Large intestine (tissue), 3 donors: ENCODE measurements around the gene ADARB1. TPM values are rescaled to one million over a fixed set of nuclear protein-coding genes. Genes with fewer than 3 reads are reported as not detected.

Experiments used
- DNase-seq, 2 donors: peaks; one replicate each; pipeline versions ENCODE4 v3.0.0 to v3.0.0-alpha.2; 2013
- H3K27ac ChIP-seq: one replicate; pipeline ENCODE4 v1.5.1; 2013; ENCODE audit warnings: low read length
- H3K27me3 ChIP-seq: 2 replicates; pipeline ENCODE4 v1.6.1; 2013; ENCODE audit warnings: low read length; ENCODE audit not compliant: control insufficient read depth, insufficient read depth
- H3K36me3 ChIP-seq: 2 replicates; pipeline ENCODE4 v1.6.1; 2013; ENCODE audit warnings: low read length; ENCODE audit not compliant: control insufficient read depth, insufficient read depth
- H3K4me1 ChIP-seq: one replicate; pipeline ENCODE4 v1.6.1; 2013; ENCODE audit warnings: low read length; ENCODE audit not compliant: control insufficient read depth, insufficient read depth
- H3K4me3 ChIP-seq: one replicate; pipeline ENCODE4 v1.5.1; 2013; ENCODE audit warnings: low read length
- H3K9me3 ChIP-seq: one replicate; pipeline ENCODE4 v1.6.1; 2013; ENCODE audit warnings: mild to moderate bottlenecking, low read depth, low read length, moderate library complexity; ENCODE audit not compliant: control insufficient read depth
- WGBS: methylation state at CpG from one replicate; pipeline ENCODE4 v1.1.5; 2013; ENCODE audit warnings: low lambda C conversion rate; ENCODE audit not compliant: insufficient coverage; 5-methylcytosine and 5-hydroxymethylcytosine counted together
- polyA plus RNA-seq: library from polyadenylated mRNA; unstranded; fragments of 120-200 nt; gene quantifications from one replicate; pipeline ENCODE4 v1.2.1, GENCODE V29; 2013

ADARB1 gene
- polyA plus RNA-seq, 1 donor = 12.1 TPM

GRCh38 chr21:45202344-45202743 is 128.0 kb downstream of the ADARB1 start:
- H3K4me3 ChIP-seq = no peak overlapping the region
- no CpG with 5 or more reads among the region's 9 CpGs for WGBS
- no peaks in the 10 kb centered on the region for H3K4me1 ChIP-seq
- H3K36me3 ChIP-seq = peaks cover 3% of the 10 kb centered on the region
- no peak for DNase-seq
- H3K27ac ChIP-seq = no peak overlapping the region
- no peaks in the 10 kb centered on the region for H3K27me3 ChIP-seq
- H3K9me3 ChIP-seq = no peaks in the 10 kb centered on the region

GRCh38 chr21:45202889-45203288 is 128.5 kb downstream of the ADARB1 start:
- Histone ChIP-seq H3K9me3 (no peaks in the 10 kb centered on the region), H3K27ac (no peak overlapping the region), H3K4me1 (no peaks in the 10 kb centered on the region), H3K4me3 (no peak overlapping the region), H3K27me3 (no peaks in the 10 kb centered on the region), H3K36me3 (peaks cover 3% of the 10 kb centered on the region)
- no CpG with 5 or more reads among the region's 16 CpGs for WGBS
- no peak for DNase-seq

- DNase-seq = no peak
- Histone ChIP-seq H3K9me3 (no peaks in the 10 kb centered on the region), H3K27ac (no peak overlapping the region), H3K27me3 (no peaks in the 10 kb centered on the region), H3K4me1 (no peaks in the 10 kb centered on the region), H3K4me3 (no peak overlapping the region), H3K36me3 (peaks cover 3% of the 10 kb centered on the region)
- WGBS = 86% methylated on average over 1 of the region's 8 CpGs
These were observed 129.6 kb downstream of the ADARB1 start for GRCh38 chr21:45203983-45204382.

GRCh38 chr21:45204395-45204794 is 130.0 kb downstream of the ADARB1 start:
- Histone ChIP-seq H3K4me1 (no peaks in the 10 kb centered on the region), H3K4me3 (no peak overlapping the region), H3K27ac (no peak overlapping the region), H3K27me3 (no peaks in the 10 kb centered on the region), H3K36me3 (peaks cover 3% of the 10 kb centered on the region), H3K9me3 (no peaks in the 10 kb centered on the region)
- no peak for DNase-seq
- no CpG with 5 or more reads among the region's 11 CpGs for WGBS

- H3K36me3 ChIP-seq = peaks cover 10% of the 10 kb centered on the region
- no peaks in the 10 kb centered on the region for H3K9me3 ChIP-seq
- DNase-seq = no peak
- H3K27me3 ChIP-seq = no peaks in the 10 kb centered on the region
- H3K4me3 ChIP-seq = no peak overlapping the region
- H3K4me1 ChIP-seq = no peaks in the 10 kb centered on the region
- H3K27ac ChIP-seq = no peak overlapping the region
- WGBS = no CpG with 5 or more reads among the region's 9 CpGs
These were observed 133.7 kb downstream of the ADARB1 start for GRCh38 chr21:45207839-45208626.

GRCh38 chr21:45208627-45208951 is 134.2 kb downstream of the ADARB1 start:
- H3K27me3 ChIP-seq = no peaks in the 10 kb centered on the region
- DNase-seq = no peak
- no peak overlapping the region for H3K4me3 ChIP-seq
- 48% methylated on average over 2 of the region's 6 CpGs for WGBS
- H3K36me3 ChIP-seq = peaks cover 10% of the 10 kb centered on the region
- H3K27ac ChIP-seq = no peak overlapping the region
- no peaks in the 10 kb centered on the region for H3K9me3 ChIP-seq
- H3K4me1 ChIP-seq = no peaks in the 10 kb centered on the region

GRCh38 chr21:45209046-45209445 is 134.7 kb downstream of the ADARB1 start:
- peaks cover 10% of the 10 kb centered on the region for H3K36me3 ChIP-seq
- H3K4me1 ChIP-seq = no peaks in the 10 kb centered on the region
- H3K27me3 ChIP-seq = no peaks in the 10 kb centered on the region
- no peak overlapping the region for H3K4me3 ChIP-seq
- 100% methylated on average over 2 of the region's 3 CpGs for WGBS
- H3K27ac ChIP-seq = no peak overlapping the region
- no peak for DNase-seq
- no peaks in the 10 kb centered on the region for H3K9me3 ChIP-seq

- no peak for DNase-seq
- Histone ChIP-seq H3K27ac (no peak overlapping the region), H3K4me3 (no peak overlapping the region), H3K27me3 (no peaks in the 10 kb centered on the region), H3K9me3 (no peaks in the 10 kb centered on the region), H3K36me3 (peaks cover 7% of the 10 kb centered on the region), H3K4me1 (no peaks in the 10 kb centered on the region)
- 95% methylated on average over 4 of the region's 8 CpGs for WGBS
These were observed 135.4 kb downstream of the ADARB1 start for GRCh38 chr21:45209685-45210284.

GRCh38 chr21:45210461-45210983 is 136.1 kb downstream of the ADARB1 start:
- Histone ChIP-seq H3K4me1 (no peaks in the 10 kb centered on the region), H3K27me3 (no peaks in the 10 kb centered on the region), H3K9me3 (no peaks in the 10 kb centered on the region), H3K27ac (no peak overlapping the region), H3K36me3 (peaks cover 7% of the 10 kb centered on the region), H3K4me3 (no peak overlapping the region)
- no CpG with 5 or more reads among the region's 12 CpGs for WGBS
- DNase-seq = no peak

GRCh38 chr21:45211661-45212060 is 137.3 kb downstream of the ADARB1 start:
- Histone ChIP-seq H3K27ac (no peak overlapping the region), H3K4me3 (no peak overlapping the region), H3K4me1 (no peaks in the 10 kb centered on the region), H3K9me3 (no peaks in the 10 kb centered on the region), H3K36me3 (peaks cover 7% of the 10 kb centered on the region), H3K27me3 (no peaks in the 10 kb centered on the region)
- DNase-seq = no peak
- WGBS = no CpG with 5 or more reads among the region's 9 CpGs
